ENCODE results near the gene NUDT14.

- TF ChIP-seq CTCF (IDR thresholded peaks at IDR 0.05) (no peak), POLR2A (IDR thresholded peaks at IDR 0.05) (no peak)
Observed at GRCh38 chr14:105141026-105141425, 40.1 kb downstream of the NUDT14 start.

Measured in lower leg skin (tissue), 3 donors.